ENCODE measurements around the gene SGF29. TPM values are rescaled to one million over a fixed set of nuclear protein-coding genes. Genes with fewer than 3 reads are reported as not detected.

SGF29 gene
- total and polyA plus RNA-seq, 9 of the 15 experiments (the other 6 are each of a cell fraction or from before 2014, with no cell fraction given), result 2.6 to 36.1 (median 21.2) TPM

DNA sequence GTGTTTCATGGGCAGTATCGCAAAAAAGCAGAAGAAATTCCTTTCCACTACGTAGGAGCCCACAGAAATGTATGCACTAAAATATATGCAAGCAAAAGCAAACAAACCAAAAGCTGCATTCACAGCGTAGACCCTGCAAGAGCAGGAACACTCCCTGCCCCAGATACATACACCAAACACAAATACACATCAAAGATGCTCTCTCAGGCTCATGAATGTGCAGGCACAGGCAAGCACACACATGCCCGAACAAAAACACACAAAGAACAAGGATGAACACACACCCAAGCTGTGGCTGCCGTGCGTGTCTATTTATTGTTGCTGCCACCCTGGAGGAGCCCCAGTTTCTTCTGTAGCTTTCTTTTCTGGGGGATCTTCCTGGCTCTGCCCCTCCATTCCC is 16.6 kb upstream of the SGF29 start:
- H3K4me3 ChIP-seq, result no peak overlapping the region
- no peak for FAIRE-seq
- in situ Hi-C loops (cut with MboI), result loop anchor here (25.0 kb wide), 2 partner anchors 175 to 950 kb away; partner anchors contain the start of gene EIF3C

More for the DNA sequence above, 16.6 kb upstream of the SGF29 start:
- H3K9me3 ChIP-seq (replicated peaks; ENCODE audit: control insufficient read depth, insufficient read depth, low read depth, low read length), result no peaks in the 10 kb centered on the region
- TF ChIP-seq MYNN (IDR thresholded peaks at IDR 0.05) (no peak), MYNN (CRISPR knock-in tag; IDR thresholded peaks at IDR 0.05) (no peak), KLF6 (CRISPR knock-in tag; IDR thresholded peaks at IDR 0.05; ENCODE audit: borderline replicate concordance) (no peak), SAFB (IDR thresholded peaks at IDR 0.05; ENCODE audit: borderline replicate concordance, low read depth, low read length) (no peak), ZNF12 (CRISPR knock-in tag; IDR thresholded peaks at IDR 0.05) (no peak)
- TF ChIP-seq, protein P1, sequence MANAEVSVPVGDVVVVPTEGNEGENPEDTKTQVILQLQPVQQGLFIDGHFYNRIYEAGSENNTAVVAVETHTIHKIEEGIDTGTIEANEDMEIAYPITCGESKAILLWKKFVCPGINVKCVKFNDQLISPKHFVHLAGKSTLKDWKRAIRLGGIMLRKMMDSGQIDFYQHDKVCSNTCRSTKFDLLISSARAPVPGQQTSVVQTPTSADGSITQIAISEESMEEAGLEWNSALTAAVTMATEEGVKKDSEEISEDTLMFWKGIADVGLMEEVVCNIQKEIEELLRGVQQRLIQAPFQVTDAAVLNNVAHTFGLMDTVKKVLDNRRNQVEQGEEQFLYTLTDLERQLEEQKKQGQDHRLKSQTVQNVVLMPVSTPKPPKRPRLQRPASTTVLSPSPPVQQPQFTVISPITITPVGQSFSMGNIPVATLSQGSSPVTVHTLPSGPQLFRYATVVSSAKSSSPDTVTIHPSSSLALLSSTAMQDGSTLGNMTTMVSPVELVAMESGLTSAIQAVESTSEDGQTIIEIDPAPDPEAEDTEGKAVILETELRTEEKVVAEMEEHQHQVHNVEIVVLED (CRISPR knock-in tag; IDR thresholded peaks at IDR 0.05), result no peak
- TF ChIP-seq, protein P2, sequence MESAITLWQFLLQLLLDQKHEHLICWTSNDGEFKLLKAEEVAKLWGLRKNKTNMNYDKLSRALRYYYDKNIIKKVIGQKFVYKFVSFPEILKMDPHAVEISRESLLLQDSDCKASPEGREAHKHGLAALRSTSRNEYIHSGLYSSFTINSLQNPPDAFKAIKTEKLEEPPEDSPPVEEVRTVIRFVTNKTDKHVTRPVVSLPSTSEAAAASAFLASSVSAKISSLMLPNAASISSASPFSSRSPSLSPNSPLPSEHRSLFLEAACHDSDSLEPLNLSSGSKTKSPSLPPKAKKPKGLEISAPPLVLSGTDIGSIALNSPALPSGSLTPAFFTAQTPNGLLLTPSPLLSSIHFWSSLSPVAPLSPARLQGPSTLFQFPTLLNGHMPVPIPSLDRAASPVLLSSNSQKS (CRISPR knock-in tag; IDR thresholded peaks at IDR 0.05), result no peak
- H3K4me1 ChIP-seq (replicated peaks in 1 of 2; ENCODE audit: control insufficient read depth in 2 of 2, insufficient read depth in 2 of 2, low read length in 2 of 2), result peaks cover 11 to 13% of the 10 kb centered on the region in 2 experiments; a peak in 3 of 5 replicates
- peak overlapping the region; percentile 24; the same call in 1 of the 2 replicates for H2AFZ ChIP-seq (ENCODE audit: low read depth, low read length)
- ChIA-PET CTCF (ENCODE audit: low intra/inter-chr PET ratio) (no interaction called here), POLR2A (no interaction called here)
- H3K36me3 ChIP-seq (ENCODE audit: control insufficient read depth, insufficient read depth, low read length), result no peaks in the 10 kb centered on the region
- DNase-seq (ENCODE audit: extremely low read depth in 1 of 4, low spot score in 3 of 4) (no peak), ATAC-seq (no peak)
- intact Hi-C loops (cut with micrococcal nuclease), result no loop called here
- H3K4me2 ChIP-seq (ENCODE audit: insufficient read depth, low read length), result no peak overlapping the region
- no peak overlapping the region for H3K9ac ChIP-seq (ENCODE audit: insufficient read depth in 1 of 2, low read depth in 2 of 2, low read length in 2 of 2)
- WGBS (ENCODE audit: insufficient coverage, low coverage, missing lambda C conversion rate), result 48% methylated on average over 6 of the region's 6 CpGs
- H3K9me1 ChIP-seq (ENCODE audit: control insufficient read depth, insufficient read depth, low read length), result no peaks in the 10 kb centered on the region
- H3K79me2 ChIP-seq (ENCODE audit: control insufficient read depth, insufficient read depth, low read length), result no peaks in the 10 kb centered on the region
- H3K27me3 ChIP-seq (ENCODE audit: control insufficient read depth in 2 of 2, insufficient read depth in 2 of 2, low read length in 2 of 2), result no peaks in the 10 kb centered on the region
- no TSS peak for BruUV-seq (replicated peaks)
- no peaks in the 10 kb centered on the region for H4K20me1 ChIP-seq (replicated peaks; ENCODE audit: control insufficient read depth, insufficient read depth, low read length)
- H3K27ac ChIP-seq (ENCODE audit: extremely low read depth, low read depth, low read length), result no peak overlapping the region
